ENCODE measurements around the gene GPR31. TPM values are rescaled to one million over a fixed set of nuclear protein-coding genes. Genes with fewer than 3 reads are reported as not detected.

The GPR31 gene
- total RNA-seq, 2 experiments from 2014 or later = not detected

DNA sequence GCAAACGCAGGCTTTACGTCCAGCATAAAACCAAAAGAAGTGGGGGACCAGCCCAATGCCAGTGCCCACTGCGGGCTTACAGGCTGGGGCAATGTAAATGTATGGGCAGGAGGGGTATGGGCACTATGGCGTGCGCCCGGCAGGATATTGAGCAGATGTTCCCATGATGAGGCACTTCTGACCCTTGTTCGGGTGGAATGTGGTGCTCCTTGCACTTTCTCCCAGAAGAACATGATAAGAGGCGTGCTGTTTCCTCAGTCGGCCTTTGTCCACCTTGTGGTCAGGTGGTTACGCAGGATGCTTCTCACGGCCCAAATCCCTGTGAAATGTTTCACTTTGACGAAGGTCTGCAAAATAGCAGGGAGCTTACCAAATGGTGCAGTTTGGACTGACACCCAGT, 4.8 kb upstream of the GPR31 start:
- CTCF ChIA-PET = no interaction called here
- no peak overlapping the region for H3K4me3 Mint-ChIP-seq
- no peak overlapping the region for H3K27ac Mint-ChIP-seq
- no peaks in the 10 kb centered on the region for H3K9me3 Mint-ChIP-seq
- intact Hi-C loops (cut with micrococcal nuclease) = no loop called here
- DNase-seq = no peak
- no peaks in the 10 kb centered on the region for H3K27me3 Mint-ChIP-seq (ENCODE audit: low read depth)
- H3K4me1 Mint-ChIP-seq (ENCODE audit: low read depth) = peaks cover 6% of the 10 kb centered on the region
- no peaks in the 10 kb centered on the region for H3K36me3 Mint-ChIP-seq (ENCODE audit: low read depth)

- no peak for DNase-seq
- CTCF ChIA-PET = no interaction called here
- intact Hi-C loops (cut with micrococcal nuclease) = no loop called here
- no peaks in the 10 kb centered on the region for H3K36me3 Mint-ChIP-seq (ENCODE audit: low read depth)
- H3K4me3 Mint-ChIP-seq = no peak overlapping the region
- H3K4me1 Mint-ChIP-seq (ENCODE audit: low read depth) = peaks cover 6% of the 10 kb centered on the region
- H3K27ac Mint-ChIP-seq = no peak overlapping the region
- H3K9me3 Mint-ChIP-seq = no peaks in the 10 kb centered on the region
- H3K27me3 Mint-ChIP-seq (ENCODE audit: low read depth) = no peaks in the 10 kb centered on the region
Measured at GRCh38 chr6:167161851-167162467, 4.2 kb upstream of the GPR31 start.

DNA sequence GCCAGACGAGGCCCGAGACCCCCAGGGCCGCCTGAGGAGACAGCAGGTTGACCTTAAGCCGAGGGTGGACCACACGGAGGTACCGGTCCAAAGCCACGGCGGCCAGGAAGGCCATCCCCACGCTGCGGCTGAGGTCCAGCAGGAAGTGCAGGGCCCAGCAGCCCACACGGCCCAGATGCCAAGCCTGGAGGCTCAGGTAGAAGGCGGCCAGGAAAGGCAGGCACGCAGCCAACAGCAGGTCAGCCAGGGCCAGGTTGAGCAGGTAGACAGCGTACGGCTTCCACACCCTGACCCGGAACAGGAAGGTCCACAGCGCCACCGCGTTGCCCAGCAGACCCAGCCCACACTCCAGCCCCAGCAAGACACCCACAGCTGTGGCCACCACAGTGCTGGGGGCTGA, 366 bp downstream of the GPR31 start:
- DNase-seq = no peak
- Mint-ChIP-seq H3K36me3 (ENCODE audit: low read depth) (no peaks in the 10 kb centered on the region), H3K9me3 (no peaks in the 10 kb centered on the region), H3K27ac (no peak overlapping the region), H3K4me3 (no peak overlapping the region), H3K4me1 (ENCODE audit: low read depth) (peaks cover 2% of the 10 kb centered on the region), H3K27me3 (ENCODE audit: low read depth) (no peaks in the 10 kb centered on the region)
- intact Hi-C loops (cut with micrococcal nuclease) = no loop called here
- CTCF ChIA-PET = no interaction called here

DNA sequence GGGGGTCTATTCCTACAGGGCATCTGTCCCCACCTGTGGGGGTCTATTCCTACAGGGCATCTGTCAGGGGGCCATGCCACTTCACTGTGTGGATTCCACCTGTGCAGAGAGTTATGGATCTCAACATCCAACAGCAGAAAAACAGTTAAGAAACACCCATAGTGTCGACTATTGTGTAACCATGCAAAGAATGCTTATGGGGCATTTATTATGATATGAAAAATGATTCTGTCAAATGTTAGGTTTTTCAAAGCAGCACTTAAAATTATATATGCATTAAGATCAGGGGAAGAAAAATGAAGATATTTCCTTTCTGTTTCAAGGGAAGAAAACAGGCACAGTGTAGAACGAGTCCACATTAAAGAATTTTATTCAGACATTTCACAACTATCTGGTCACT, 2.9 kb downstream of the GPR31 start:
- H3K4me1 Mint-ChIP-seq (ENCODE audit: low read depth) = peaks cover 8% of the 10 kb centered on the region
- H3K4me3 Mint-ChIP-seq = no peak overlapping the region
- no peaks in the 10 kb centered on the region for H3K36me3 Mint-ChIP-seq (ENCODE audit: low read depth)
- no peaks in the 10 kb centered on the region for H3K27me3 Mint-ChIP-seq (ENCODE audit: low read depth)
- DNase-seq = no peak
- H3K9me3 Mint-ChIP-seq = no peaks in the 10 kb centered on the region
- intact Hi-C loops (cut with micrococcal nuclease) = no loop called here
- no peak overlapping the region for H3K27ac Mint-ChIP-seq
- CTCF ChIA-PET = no interaction called here

DNA sequence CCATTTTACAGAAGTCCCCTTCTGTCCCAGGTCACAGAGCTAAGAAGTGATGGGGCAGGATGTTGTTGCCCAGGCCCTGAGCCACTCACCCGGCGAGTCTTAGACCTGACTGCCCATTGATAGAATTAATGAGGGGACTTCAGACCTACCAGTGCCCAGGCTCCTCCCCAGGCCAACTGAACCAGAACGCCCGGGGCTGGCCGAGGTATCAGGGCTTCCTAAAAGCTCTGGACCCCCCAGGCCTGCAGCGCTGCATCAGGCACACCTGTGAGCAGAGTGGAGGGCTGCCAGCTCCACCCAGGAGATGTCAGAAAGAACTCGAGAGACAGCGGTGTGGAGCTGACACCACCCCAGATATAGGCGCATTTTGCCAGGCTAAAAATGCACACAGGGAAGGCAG, 3.5 kb downstream of the GPR31 start:
- Mint-ChIP-seq H3K27ac (no peak overlapping the region), H3K27me3 (ENCODE audit: low read depth) (no peaks in the 10 kb centered on the region), H3K9me3 (no peaks in the 10 kb centered on the region), H3K4me1 (ENCODE audit: low read depth) (peaks cover 8% of the 10 kb centered on the region), H3K36me3 (ENCODE audit: low read depth) (no peaks in the 10 kb centered on the region), H3K4me3 (no peak overlapping the region)
- intact Hi-C loops (cut with micrococcal nuclease) = no loop called here
- no peak for DNase-seq
- CTCF ChIA-PET = no interaction called here

DNA sequence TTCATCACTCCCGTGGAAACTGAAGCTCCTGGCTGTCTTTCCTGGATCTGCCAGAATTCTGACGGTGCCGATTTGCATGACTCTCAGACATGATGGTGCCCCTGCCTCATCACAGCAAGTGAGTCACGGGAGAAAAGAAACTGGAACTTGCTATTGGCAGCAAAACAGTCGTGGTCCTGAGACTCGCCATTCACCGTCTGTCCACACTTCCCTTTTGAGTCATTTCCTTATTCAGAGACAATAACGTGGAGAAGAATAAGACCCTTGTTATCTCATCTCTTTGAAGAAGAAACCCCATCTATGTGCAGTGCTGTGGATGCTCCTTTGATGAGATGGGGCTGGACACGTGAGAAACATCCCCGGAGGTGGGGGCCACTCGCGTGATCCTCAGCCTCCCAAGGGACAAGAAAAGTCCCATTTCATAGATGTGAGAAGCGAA, 4.2 kb downstream of the GPR31 start:
- intact Hi-C loops (cut with micrococcal nuclease) = no loop called here
- no peak overlapping the region for H3K4me3 Mint-ChIP-seq
- no peak for DNase-seq
- H3K27ac Mint-ChIP-seq = no peak overlapping the region
- H3K36me3 Mint-ChIP-seq (ENCODE audit: low read depth) = no peaks in the 10 kb centered on the region
- CTCF ChIA-PET = no interaction called here
- H3K27me3 Mint-ChIP-seq (ENCODE audit: low read depth) = no peaks in the 10 kb centered on the region
- no peaks in the 10 kb centered on the region for H3K9me3 Mint-ChIP-seq
- H3K4me1 Mint-ChIP-seq (ENCODE audit: low read depth) = peaks cover 8% of the 10 kb centered on the region

- Mint-ChIP-seq H3K36me3 (ENCODE audit: low read depth) (no peaks in the 10 kb centered on the region), H3K27me3 (ENCODE audit: low read depth) (no peaks in the 10 kb centered on the region), H3K4me3 (no peak overlapping the region), H3K27ac (no peak overlapping the region), H3K9me3 (no peaks in the 10 kb centered on the region), H3K4me1 (ENCODE audit: low read depth) (peaks cover 8% of the 10 kb centered on the region)
- intact Hi-C loops (cut with micrococcal nuclease) = no loop called here
- CTCF ChIA-PET = no interaction called here
- no peak for DNase-seq
Measured at GRCh38 chr6:167152862-167153261, 4.9 kb downstream of the GPR31 start.

- DNase-seq = no peak
- Mint-ChIP-seq H3K36me3 (ENCODE audit: low read depth) (no peaks in the 10 kb centered on the region), H3K4me3 (no peak overlapping the region), H3K4me1 (ENCODE audit: low read depth) (peaks cover 8% of the 10 kb centered on the region), H3K9me3 (no peaks in the 10 kb centered on the region), H3K27ac (no peak overlapping the region), H3K27me3 (ENCODE audit: low read depth) (no peaks in the 10 kb centered on the region)
- intact Hi-C loops (cut with micrococcal nuclease) = no loop called here
- CTCF ChIA-PET = interaction anchor here (0.6 to 1.2 kb wide), 3 partner anchors 10 to 381 kb away, joined by 3 read pairs; no protein-coding TSS in a partner anchor
Measured at GRCh38 chr6:167151648-167152047, 6.1 kb downstream of the GPR31 start.

DNA sequence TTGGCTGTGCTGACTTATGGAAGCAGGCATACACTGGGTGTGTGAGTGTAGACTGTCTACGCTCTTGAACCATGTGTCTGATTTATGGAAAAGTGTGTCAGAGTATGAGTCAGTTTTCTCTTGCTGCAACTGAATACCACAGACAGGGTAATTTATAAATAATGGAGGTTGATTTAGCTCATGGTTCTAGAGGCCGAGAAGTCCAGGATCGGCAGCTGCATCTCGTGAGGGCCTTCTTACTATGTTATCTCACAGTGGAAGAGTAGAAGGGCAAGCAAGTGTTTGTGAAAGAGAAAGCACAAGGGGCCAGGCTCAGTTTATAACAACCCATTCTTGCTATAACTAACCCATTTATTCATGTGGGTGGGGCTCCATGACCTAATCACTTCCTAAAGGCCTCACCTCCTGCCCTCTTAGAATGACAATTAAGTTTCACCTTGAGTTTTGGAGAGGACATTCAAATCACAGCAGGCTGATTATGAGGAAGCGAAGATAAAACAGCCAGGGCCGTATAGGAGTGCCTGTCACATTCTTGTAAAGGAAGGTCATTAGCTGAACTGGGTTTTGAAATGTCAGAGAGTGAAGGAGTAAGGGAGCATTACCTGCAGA, 6.7 kb downstream of the GPR31 start:
- CTCF ChIA-PET = interaction anchor here (0.6 to 1.2 kb wide), 2 partner anchors 9 to 380 kb away, joined by 3 read pairs; no protein-coding TSS in a partner anchor
- H3K9me3 Mint-ChIP-seq = no peaks in the 10 kb centered on the region
- H3K36me3 Mint-ChIP-seq (ENCODE audit: low read depth) = no peaks in the 10 kb centered on the region
- no peak overlapping the region for H3K4me3 Mint-ChIP-seq
- no peaks in the 10 kb centered on the region for H3K27me3 Mint-ChIP-seq (ENCODE audit: low read depth)
- H3K27ac Mint-ChIP-seq = no peak overlapping the region
- H3K4me1 Mint-ChIP-seq (ENCODE audit: low read depth) = peaks cover 8% of the 10 kb centered on the region
- DNase-seq = no peak
- intact Hi-C loops (cut with micrococcal nuclease) = no loop called here

- intact Hi-C loops (cut with micrococcal nuclease) = no loop called here
- peaks cover 2% of the 10 kb centered on the region for H3K27me3 Mint-ChIP-seq (ENCODE audit: low read depth)
- H3K9me3 Mint-ChIP-seq = no peaks in the 10 kb centered on the region
- DNase-seq = no peak
- no peak overlapping the region for H3K27ac Mint-ChIP-seq
- H3K36me3 Mint-ChIP-seq (ENCODE audit: low read depth) = no peaks in the 10 kb centered on the region
- peaks cover 8% of the 10 kb centered on the region for H3K4me1 Mint-ChIP-seq (ENCODE audit: low read depth)
- H3K4me3 Mint-ChIP-seq = no peak overlapping the region
- CTCF ChIA-PET = no interaction called here
Measured at GRCh38 chr6:167148997-167149396, 8.8 kb downstream of the GPR31 start.

GRCh38 chr6:167148021-167148420, 9.8 kb downstream of the GPR31 start:
- Mint-ChIP-seq H3K4me1 (ENCODE audit: low read depth) (peaks cover 6% of the 10 kb centered on the region), H3K4me3 (no peak overlapping the region), H3K36me3 (ENCODE audit: low read depth) (no peaks in the 10 kb centered on the region), H3K9me3 (no peaks in the 10 kb centered on the region), H3K27ac (no peak overlapping the region), H3K27me3 (ENCODE audit: low read depth) (peaks cover 3% of the 10 kb centered on the region)
- DNase-seq = no peak
- CTCF ChIA-PET = no interaction called here
- intact Hi-C loops (cut with micrococcal nuclease) = no loop called here

- no peak overlapping the region for H3K27ac Mint-ChIP-seq
- CTCF ChIA-PET = interaction anchor here (0.5 kb wide), 1 partner anchor 327 kb away, joined by 3 read pairs; no protein-coding TSS in a partner anchor
Measured at GRCh38 chr6:167146977-167147376, 10.8 kb downstream of the GPR31 start.

DNA sequence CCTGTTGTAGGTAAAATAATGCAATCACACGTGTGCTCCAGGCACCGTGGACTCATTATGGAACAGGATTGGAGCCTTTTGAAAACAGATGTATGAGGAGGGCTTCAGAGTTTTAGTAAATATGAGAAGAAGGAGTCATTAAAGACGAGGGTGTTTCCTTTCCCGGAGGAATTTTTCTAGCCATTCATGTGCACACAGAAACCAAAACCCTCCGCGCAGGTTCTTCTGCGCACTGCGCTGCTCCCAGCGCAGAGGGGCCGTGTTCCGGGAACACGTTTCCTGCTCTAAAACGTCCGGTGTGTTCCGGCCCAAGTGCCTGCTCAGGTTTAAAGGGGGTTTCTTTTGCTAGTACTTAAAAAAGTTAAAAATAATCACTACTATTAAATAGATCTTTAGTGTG, 11.6 kb downstream of the GPR31 start:
- Mint-ChIP-seq H3K36me3 (ENCODE audit: low read depth) (no peaks in the 10 kb centered on the region), H3K4me3 (no peak overlapping the region), H3K27me3 (ENCODE audit: low read depth) (peaks cover 4% of the 10 kb centered on the region), H3K4me1 (ENCODE audit: low read depth) (peaks cover 3% of the 10 kb centered on the region), H3K9me3 (no peaks in the 10 kb centered on the region), H3K27ac (no peak overlapping the region)
- CTCF ChIA-PET = no interaction called here
- intact Hi-C loops (cut with micrococcal nuclease) = no loop called here
- peak; percentile 19 for DNase-seq

More at GRCh38 chr6:167146977-167147376, 10.8 kb downstream of the GPR31 start:
- Mint-ChIP-seq H3K4me1 (ENCODE audit: low read depth) (peaks cover 6% of the 10 kb centered on the region), H3K4me3 (peak overlapping the region; percentile 48), H3K27me3 (ENCODE audit: low read depth) (peaks cover 4% of the 10 kb centered on the region), H3K36me3 (ENCODE audit: low read depth) (no peaks in the 10 kb centered on the region), H3K9me3 (no peaks in the 10 kb centered on the region)
- intact Hi-C loops (cut with micrococcal nuclease) = no loop called here
- no peak for DNase-seq

Measured in activated naive CD4-positive, alpha-beta T cell treated with anti-CD3 and anti-CD28 coated beads for 36 hours (primary cell).